Keratinocyte (primary cell): ENCODE results near the gene FRS2. TPM values are rescaled to one million over a fixed set of nuclear protein-coding genes. Genes with fewer than 3 reads are reported as not detected.

Source experiments
- DNase-seq: peaks from one replicate; pipeline ENCODE4 v3.0.0-alpha.2; 2011; ENCODE audit warnings: low read depth, missing footprints, low spot score
- FAIRE-seq: peaks from 2 replicates; lab custom pipeline; 2011; peaks lifted over from hg19 to GRCh38; lab: Jason Lieb, UNC
- H2AFZ ChIP-seq: 2 replicates; pipeline ENCODE4 v1.6.0; 2012; ENCODE audit warnings: low read length, control low read depth, inconsistent platforms; ENCODE audit not compliant: control insufficient read depth
- H3K27ac ChIP-seq: 2 replicates; pipeline ENCODE4 v1.5.1; 2011; ENCODE audit warnings: low read length; ENCODE audit not compliant: control insufficient read depth, insufficient read depth
- H3K27me3 ChIP-seq: 3 replicates; pipeline ENCODE4 v1.6.0; 2011; ENCODE audit warnings: low read length; ENCODE audit not compliant: control insufficient read depth, insufficient read depth; ENCODE audit errors: extremely low read depth
- H3K36me3 ChIP-seq, 2 experiments: 2 replicates in 1 of 2; 3 replicates in 1 of 2; pipeline ENCODE4 v1.5.1; 2011; ENCODE audit warnings: low read length in 2 of 2, mild to moderate bottlenecking in 1 of 2; ENCODE audit not compliant: control insufficient read depth in 2 of 2, insufficient read depth in 2 of 2; ENCODE audit errors: extremely low read depth in 1 of 2
- H3K4me1 ChIP-seq: 3 replicates; pipeline ENCODE4 v1.5.1; 2011; ENCODE audit warnings: low read length; ENCODE audit not compliant: control insufficient read depth, insufficient read depth; ENCODE audit errors: extremely low read depth
- H3K4me2 ChIP-seq: 3 replicates; pipeline ENCODE4 v1.6.0; 2011; ENCODE audit warnings: low read depth, low read length; ENCODE audit not compliant: control insufficient read depth, insufficient read depth; ENCODE audit errors: extremely low read depth
- H3K4me3 ChIP-seq, 3 experiments: fragments of 200-600 bp in 1 of 3; sonication (generic) in 1 of 3; 2 replicates in 2 of 3; 3 replicates in 1 of 3; pipeline ENCODE4 v1.5.1; 2011 to 2016; ENCODE audit warnings: low read length in 3 of 3, mild to moderate bottlenecking in 3 of 3, control low read depth in 2 of 3, inconsistent platforms in 1 of 3, low read depth in 1 of 3, mixed read lengths in 1 of 3, mixed run types in 1 of 3, moderate library complexity in 1 of 3; ENCODE audit not compliant: control insufficient read depth in 2 of 3, insufficient read depth in 2 of 3; ENCODE audit errors: extremely low read depth in 1 of 3
- H3K79me2 ChIP-seq: 2 replicates; pipeline ENCODE4 v1.6.0; 2012; ENCODE audit warnings: low read length; ENCODE audit not compliant: control insufficient read depth, insufficient read depth
- H3K9ac ChIP-seq: 3 replicates; pipeline ENCODE4 v1.6.0; 2011; ENCODE audit warnings: low read length; ENCODE audit not compliant: control insufficient read depth, insufficient read depth; ENCODE audit errors: extremely low read depth
- H3K9me1 ChIP-seq: 3 replicates; pipeline ENCODE4 v1.6.0; 2011; ENCODE audit warnings: low read length; ENCODE audit not compliant: control insufficient read depth, insufficient read depth; ENCODE audit errors: extremely low read depth
- H3K9me3 ChIP-seq: 2 replicates; pipeline ENCODE4 v1.5.1; 2012; ENCODE audit warnings: low read depth, low read length; ENCODE audit not compliant: control insufficient read depth
- H4K20me1 ChIP-seq: 3 replicates; pipeline ENCODE4 v1.6.0; 2011; ENCODE audit warnings: low read length; ENCODE audit not compliant: control insufficient read depth, insufficient read depth; ENCODE audit errors: extremely low read depth
- EZH2 ChIP-seq: IDR thresholded peaks from one replicate; pipeline ENCODE4 v1.6.1; 2012; ENCODE audit warnings: inconsistent platforms, mild to moderate bottlenecking, low read length, moderate library complexity
- dilution Hi-C: fragments of 300-500 bp; cut with MboI; formaldehyde crosslinking; loops from one replicate; pipeline ENCODE4 v1.7.0; 2020; ENCODE audit warnings: low sequenced_read_pairs; ENCODE audit not compliant: extremely low pct_ligation_motif_present
- polyA plus RNA-seq, 5 experiments: library from polyadenylated mRNA; depleted of rRNA in 3 of 5; stranded (reverse) in 3 of 5; stranded (forward) in 1 of 5; unstranded in 1 of 5; fragments of >200 nt; gene quantifications; 1 replicate in 1 of 5; 2 replicates in 3 of 5; 3 replicates in 1 of 5; pipeline versions ENCODE4 v1.2.1 to v1.2.3, GENCODE V29; 2011 to 2012; ENCODE audit warnings: missing spikeins in 2 of 5, low read depth in 1 of 5, low replicate concordance in 1 of 5
- TF ChIP-seq, protein P1 (sequence below), 3 experiments: IDR thresholded peaks in 1 of 3; conservative IDR thresholded peaks in 1 of 3; optimal IDR thresholded peaks in 1 of 3; 2 replicates in 2 of 3; 3 replicates in 1 of 3; pipeline versions ENCODE3 to v1.5.1; 2011; ENCODE audit warnings: low read length in 3 of 3, mild to moderate bottlenecking in 3 of 3, moderate library complexity in 2 of 3, control low read depth in 1 of 3, inconsistent platforms in 1 of 3; ENCODE audit not compliant: insufficient read depth in 2 of 3; ENCODE audit errors: extremely low read depth in 1 of 3

FRS2 gene
- polyA plus RNA-seq, 1 donor (not counting 4 experiments of a cell fraction or from before 2014, with no cell fraction given): 28.6 TPM

DNA sequence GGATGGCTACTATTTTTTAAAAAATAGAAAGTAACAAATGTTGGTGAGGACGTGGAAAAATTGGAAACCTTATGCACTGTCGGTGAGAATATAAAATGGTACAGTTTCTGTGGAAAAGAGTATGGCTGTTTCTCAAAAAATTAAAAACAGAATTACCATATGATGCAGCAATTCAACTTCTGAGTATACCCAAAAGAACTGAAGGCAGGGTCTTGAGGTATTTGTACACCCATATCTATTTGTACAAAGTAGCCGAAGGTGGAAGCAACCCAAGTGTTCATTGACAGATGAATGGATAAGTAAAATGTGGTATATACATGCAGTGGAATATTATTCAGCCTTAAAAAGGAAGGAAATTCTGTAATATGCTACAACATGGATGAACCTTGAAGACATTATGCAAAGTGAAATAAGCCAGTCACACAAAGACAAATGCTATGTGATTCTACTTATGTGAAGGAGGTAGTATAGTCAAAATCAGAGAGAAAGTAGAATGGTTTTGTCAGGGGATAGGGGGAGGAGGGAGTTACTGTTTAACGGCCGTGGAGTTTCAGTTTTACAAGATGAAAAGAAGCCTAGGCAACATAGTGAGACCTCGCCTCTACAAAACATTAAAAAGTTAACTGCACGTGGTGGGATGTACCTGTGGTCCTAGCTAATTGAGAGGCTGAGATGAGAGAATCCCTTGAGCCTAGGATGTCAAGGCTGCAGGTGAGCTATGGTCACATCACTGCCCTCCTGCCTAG is 76.7 kb downstream of the FRS2 start:
- Histone ChIP-seq H3K9me1 (no peaks in the 10 kb centered on the region), H3K27ac (no peak overlapping the region), H3K9me3 (no peaks in the 10 kb centered on the region), H3K4me3 (no peak overlapping the region), H3K36me3 (peaks cover 0 to 2% of the 10 kb centered on the region in 2 experiments), H3K79me2 (no peaks in the 10 kb centered on the region), H4K20me1 (no peaks in the 10 kb centered on the region), H3K27me3 (no peaks in the 10 kb centered on the region), H3K4me2 (no peak overlapping the region), H2AFZ (no peak overlapping the region), H3K9ac (no peak overlapping the region), H3K4me1 (no peaks in the 10 kb centered on the region)
- dilution Hi-C loops: no loop called here
- no peak for DNase-seq
- no peak for TF ChIP-seq EZH2
- TF ChIP-seq, protein P1, sequence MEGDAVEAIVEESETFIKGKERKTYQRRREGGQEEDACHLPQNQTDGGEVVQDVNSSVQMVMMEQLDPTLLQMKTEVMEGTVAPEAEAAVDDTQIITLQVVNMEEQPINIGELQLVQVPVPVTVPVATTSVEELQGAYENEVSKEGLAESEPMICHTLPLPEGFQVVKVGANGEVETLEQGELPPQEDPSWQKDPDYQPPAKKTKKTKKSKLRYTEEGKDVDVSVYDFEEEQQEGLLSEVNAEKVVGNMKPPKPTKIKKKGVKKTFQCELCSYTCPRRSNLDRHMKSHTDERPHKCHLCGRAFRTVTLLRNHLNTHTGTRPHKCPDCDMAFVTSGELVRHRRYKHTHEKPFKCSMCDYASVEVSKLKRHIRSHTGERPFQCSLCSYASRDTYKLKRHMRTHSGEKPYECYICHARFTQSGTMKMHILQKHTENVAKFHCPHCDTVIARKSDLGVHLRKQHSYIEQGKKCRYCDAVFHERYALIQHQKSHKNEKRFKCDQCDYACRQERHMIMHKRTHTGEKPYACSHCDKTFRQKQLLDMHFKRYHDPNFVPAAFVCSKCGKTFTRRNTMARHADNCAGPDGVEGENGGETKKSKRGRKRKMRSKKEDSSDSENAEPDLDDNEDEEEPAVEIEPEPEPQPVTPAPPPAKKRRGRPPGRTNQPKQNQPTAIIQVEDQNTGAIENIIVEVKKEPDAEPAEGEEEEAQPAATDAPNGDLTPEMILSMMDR (optimal IDR thresholded peaks at IDR 0.05 in 1 of 3, IDR thresholded peaks at IDR 0.05 in 1 of 3, conservative IDR thresholded peaks at IDR 0.05 in 1 of 3; ENCODE audit: extremely low read depth in 1 of 3, insufficient read depth in 2 of 3, low read length in 3 of 3): no peak
- no peak for FAIRE-seq

DNA sequence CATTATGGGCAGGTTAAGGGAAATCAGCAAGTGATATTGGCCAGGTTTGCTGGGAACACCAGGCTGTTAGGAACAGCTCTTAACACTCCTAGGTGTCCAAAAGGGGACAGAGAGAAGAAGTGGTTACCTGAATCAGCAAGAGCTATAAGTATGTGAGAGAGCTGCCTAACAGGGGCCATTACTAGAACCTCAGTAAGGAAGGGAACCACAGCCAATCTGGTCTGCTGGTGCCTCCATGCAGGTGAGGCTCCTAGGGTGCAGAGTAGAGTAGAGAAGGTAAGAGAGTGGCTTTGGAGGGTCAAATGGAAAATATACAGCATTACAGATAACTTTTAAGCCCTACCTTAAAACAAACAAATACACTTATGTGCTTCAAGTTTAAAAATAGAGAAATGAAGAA is 78.5 kb downstream of the FRS2 start:
- H3K9me1 ChIP-seq: no peaks in the 10 kb centered on the region
- no peaks in the 10 kb centered on the region for H4K20me1 ChIP-seq
- H3K79me2 ChIP-seq: no peaks in the 10 kb centered on the region
- no peak for DNase-seq
- dilution Hi-C loops: no loop called here
- peaks cover 3% of the 10 kb centered on the region for H3K4me1 ChIP-seq
- no peak overlapping the region for H3K27ac ChIP-seq
- H3K4me3 ChIP-seq: no peak overlapping the region
- H3K9me3 ChIP-seq: no peaks in the 10 kb centered on the region
- H3K4me2 ChIP-seq: no peak overlapping the region
- no peak for TF ChIP-seq EZH2
- TF ChIP-seq, protein P1 (optimal IDR thresholded peaks at IDR 0.05 in 1 of 3, IDR thresholded peaks at IDR 0.05 in 1 of 3, conservative IDR thresholded peaks at IDR 0.05 in 1 of 3; ENCODE audit: extremely low read depth in 1 of 3, insufficient read depth in 2 of 3, low read length in 3 of 3): no peak
- H3K36me3 ChIP-seq: peaks cover 0 to 6% of the 10 kb centered on the region in 2 experiments
- FAIRE-seq: no peak
- no peak overlapping the region for H3K9ac ChIP-seq
- H3K27me3 ChIP-seq: no peaks in the 10 kb centered on the region
- H2AFZ ChIP-seq: no peak overlapping the region
